Liver (tissue), 9 donors: ENCODE results near the gene VIPR2. TPM values are rescaled to one million over a fixed set of nuclear protein-coding genes. Genes with fewer than 3 reads are reported as not detected.
"Not testable (repeated sequence)": the region's sequence is repeated elsewhere in the genome, so short reads cannot be mapped to it uniquely, and the experiment has no call there.

Experiments
- DNase-seq: peaks from one replicate; pipeline ENCODE4 v3.0.0-alpha.2; 2017; ENCODE audit warnings: low spot score
- H3K27ac ChIP-seq, 2 donors: one replicate each; pipeline ENCODE4 v1.7.0; 2013; ENCODE audit warnings: inconsistent platforms in 2 of 2, low read length in 2 of 2, control low read depth in 1 of 2, low read depth in 1 of 2, mild to moderate bottlenecking in 1 of 2
- H3K27me3 ChIP-seq, 4 donors: one replicate each; pipeline versions ENCODE4 v1.6.1 to v1.7.0; 2013; ENCODE audit warnings: low read length in 3 of 4, inconsistent platforms in 1 of 4, mild to moderate bottlenecking in 1 of 4, moderate library complexity in 1 of 4; ENCODE audit not compliant: control insufficient read depth in 4 of 4, insufficient read depth in 4 of 4
- H3K36me3 ChIP-seq, 4 donors: one replicate each; pipeline versions ENCODE4 v1.6.1 to v1.7.0; 2013; ENCODE audit warnings: low read length in 3 of 4, mild to moderate bottlenecking in 3 of 4, low read depth in 1 of 4, moderate library complexity in 1 of 4; ENCODE audit not compliant: control insufficient read depth in 4 of 4, insufficient read depth in 3 of 4
- H3K4me1 ChIP-seq, 4 donors: one replicate each; pipeline versions ENCODE4 v1.6.1 to v1.7.0; 2013; ENCODE audit warnings: low read length in 3 of 4, mild to moderate bottlenecking in 3 of 4, moderate library complexity in 1 of 4; ENCODE audit not compliant: control insufficient read depth in 4 of 4, insufficient read depth in 4 of 4
- H3K4me3 ChIP-seq, 3 donors: one replicate each; pipeline versions ENCODE4 v1.6.1 to v1.7.0; 2013; ENCODE audit warnings: low read length in 3 of 3, control low read depth in 1 of 3, low read depth in 1 of 3, mild to moderate bottlenecking in 1 of 3
- H3K9ac ChIP-seq, 2 donors: one replicate each; pipeline ENCODE4 v1.7.0; 2013; ENCODE audit warnings: low read length in 2 of 2, mild to moderate bottlenecking in 2 of 2, moderate library complexity in 2 of 2, control low read depth in 1 of 2, low read depth in 1 of 2
- H3K9me3 ChIP-seq, 4 donors: one replicate each; pipeline versions ENCODE4 v1.6.1 to v1.7.0; 2013; ENCODE audit warnings: low read length in 3 of 4; ENCODE audit not compliant: control insufficient read depth in 4 of 4
- ATF3 ChIP-seq: IDR thresholded peaks from 2 replicates; pipeline ENCODE4 v1.6.1; 2016; ENCODE audit warnings: antibody characterized with exemption
- FOXA1 ChIP-seq: IDR thresholded peaks from 2 replicates; pipeline ENCODE4 v1.6.1; 2016; ENCODE audit warnings: antibody characterized with exemption
- JUND ChIP-seq, 2 donors: IDR thresholded peaks; 2 replicates each; pipeline ENCODE4 v1.6.1; 2016; ENCODE audit warnings: antibody characterized with exemption in 2 of 2
- NR2F2 ChIP-seq: IDR thresholded peaks from 2 replicates; pipeline ENCODE4 v1.6.1; 2016; ENCODE audit warnings: antibody characterized with exemption
- RXRA ChIP-seq, 2 donors: IDR thresholded peaks; 2 replicates each; pipeline ENCODE4 v1.6.1; 2017 to 2018; ENCODE audit warnings: antibody characterized with exemption in 2 of 2, mild to moderate bottlenecking in 1 of 2
- ZBTB33 ChIP-seq: IDR thresholded peaks from 2 replicates; pipeline ENCODE4 v1.6.1; 2016; ENCODE audit warnings: antibody characterized with exemption
- WGBS: extraction: QIAGEN DNeasy Blood & Tissue Kit; methylation state at CpG from one replicate; pipeline ENCODE4 v1.1.7; 2013; 5-methylcytosine and 5-hydroxymethylcytosine counted together
- polyA plus RNA-seq, 2 donors: library from polyadenylated mRNA; stranded (reverse) in 1 of 2; unstranded in 1 of 2; fragments of 200-250 nt in 1 of 2; fragments of >200 nt in 1 of 2; fragmentation: Nextera tagmentation in 1 of 2; extraction: Ambion mirVana in 1 of 2; gene quantifications; one replicate each; pipeline versions ENCODE4 v1.2.1 to v1.2.3, GENCODE V29; 2013 to 2015
- total RNA-seq, 2 donors: library from RNA; depleted of rRNA; stranded (reverse); fragments of >200 nt; gene quantifications; one replicate each; pipeline ENCODE4 v1.2.3, GENCODE V29; 2014
- donor health status: healthy.
- donor health status: healthy.
- donor health status: healthy.
- donor health status: healthy.
- donor health status: healthy.

VIPR2 gene
- total and polyA plus RNA-seq, 4 donors, result 0.05 to 0.17 (median 0.10) TPM; not detected in 1

DNA sequence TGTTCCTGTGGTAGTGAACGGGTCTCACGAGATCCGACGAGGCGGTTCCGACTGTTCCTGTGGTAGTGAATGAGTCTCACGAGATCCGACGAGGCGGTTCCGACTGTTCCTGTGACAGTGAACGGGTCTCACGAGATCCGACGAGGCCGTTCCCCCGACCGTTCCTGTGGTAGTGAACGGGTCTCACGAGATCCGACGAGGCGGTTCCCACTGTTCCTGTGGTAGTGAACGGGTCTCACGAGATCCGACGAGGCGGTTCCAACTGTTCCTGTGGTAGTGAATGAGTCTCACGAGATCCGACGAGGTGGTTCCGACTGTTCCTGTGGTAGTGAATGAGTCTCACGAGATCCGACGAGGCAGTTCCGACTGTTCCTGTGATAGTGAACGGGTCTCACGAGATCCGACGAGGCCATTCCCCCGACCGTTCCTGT, 43.0 kb downstream of the VIPR2 start:
- not testable (repeated sequence) for H3K36me3 ChIP-seq, H3K4me1 ChIP-seq, H3K9ac ChIP-seq, H3K9me3 ChIP-seq, H3K4me3 ChIP-seq, DNase-seq, H3K27me3 ChIP-seq, H3K27ac ChIP-seq
- WGBS, result 98% methylated on average over 42 of the region's 42 CpGs

GRCh38 chr7:159101083-159101395, 43.6 kb downstream of the VIPR2 start:
- H3K36me3 ChIP-seq, result not testable (repeated sequence)

GRCh38 chr7:159100281-159101082, 44.2 kb downstream of the VIPR2 start:
- not testable (repeated sequence) for H3K9ac ChIP-seq, H3K27me3 ChIP-seq, H3K4me3 ChIP-seq, H3K4me1 ChIP-seq, DNase-seq, H3K27ac ChIP-seq, H3K36me3 ChIP-seq, H3K9me3 ChIP-seq
- 97% methylated on average over 37 of the region's 37 CpGs for WGBS

More at GRCh38 chr7:159101083-159101395, 43.6 kb downstream of the VIPR2 start:
- not testable (repeated sequence) for H3K4me1 ChIP-seq, H3K27me3 ChIP-seq, H3K9me3 ChIP-seq, H3K9ac ChIP-seq, H3K4me3 ChIP-seq, DNase-seq, H3K27ac ChIP-seq
- WGBS, result 96% methylated on average over 33 of the region's 33 CpGs

DNA sequence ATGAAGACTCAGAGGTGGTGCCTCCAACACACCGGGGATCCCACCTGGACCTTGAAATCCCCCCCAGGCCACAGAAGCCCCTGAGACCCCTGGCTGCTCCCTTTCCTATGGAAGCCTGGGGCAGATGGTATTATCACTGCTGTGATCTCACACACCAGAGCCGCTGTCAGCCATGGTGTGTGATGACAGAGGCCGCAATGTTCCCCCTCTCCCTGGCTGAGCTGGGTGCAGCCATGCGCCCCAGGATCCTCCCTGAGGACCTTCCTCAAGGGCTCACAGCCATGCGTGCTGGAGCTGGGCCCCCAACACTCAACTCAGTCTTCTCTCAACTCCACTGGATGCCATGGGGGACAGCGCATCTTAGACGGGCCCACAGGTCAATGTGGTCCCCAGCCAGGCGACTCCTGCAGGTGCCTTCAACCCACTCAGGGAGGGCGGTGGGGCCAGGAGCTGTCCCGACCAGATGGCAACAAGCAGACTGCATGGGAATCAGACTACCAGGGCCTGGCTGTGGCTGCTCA, 44.9 kb downstream of the VIPR2 start:
- no peaks in the 10 kb centered on the region for H3K4me1 ChIP-seq
- no peaks in the 10 kb centered on the region for H3K27me3 ChIP-seq
- H3K27ac ChIP-seq, result no peak overlapping the region
- WGBS, result 94% methylated on average over 10 of the region's 10 CpGs
- no peak overlapping the region for H3K4me3 ChIP-seq
- H3K9ac ChIP-seq, result no peak overlapping the region
- DNase-seq, result no peak
- no peak for TF ChIP-seq JUND (IDR thresholded peaks at IDR 0.05)
- no peak for TF ChIP-seq RXRA (IDR thresholded peaks at IDR 0.05)
- no peak for TF ChIP-seq ZBTB33
- TF ChIP-seq ATF3, result no peak
- TF ChIP-seq FOXA1, result no peak
- TF ChIP-seq NR2F2, result no peak
- H3K9me3 ChIP-seq, result no peaks in the 10 kb centered on the region
- no peaks in the 10 kb centered on the region for H3K36me3 ChIP-seq
